Measurements from ENCODE around the gene TFR2. TPM values are rescaled to one million over a fixed set of nuclear protein-coding genes. Genes with fewer than 3 reads are reported as not detected.

Gene TFR2
- total RNA-seq, 1 donor from 2014 or later, result 1.7 TPM

- DNase-seq (ENCODE audit: low read depth, low spot score), result no peak
- Mint-ChIP-seq H3K36me3 (ENCODE audit: low read depth) (no peaks in the 10 kb centered on the region), H3K27me3 (ENCODE audit: low read depth) (peaks cover 51% of the 10 kb centered on the region), H3K9me3 (no peaks in the 10 kb centered on the region), H3K4me3 (peak overlapping the region; percentile 36), H3K4me1 (peaks cover 24% of the 10 kb centered on the region), H3K27ac (ENCODE audit: unreplicated experiment) (no peak overlapping the region)
- no peak for TF ChIP-seq CTCF (conservative IDR thresholded peaks at IDR 0.05)
Measured at GRCh38 chr7:100607111-100607510, 34.2 kb downstream of the TFR2 start.

GRCh38 chr7:100606313-100606712 is 35.0 kb downstream of the TFR2 start:
- Mint-ChIP-seq H3K9me3 (no peaks in the 10 kb centered on the region), H3K36me3 (ENCODE audit: low read depth) (no peaks in the 10 kb centered on the region), H3K27ac (ENCODE audit: unreplicated experiment) (no peak overlapping the region), H3K27me3 (ENCODE audit: low read depth) (peaks cover 53% of the 10 kb centered on the region), H3K4me1 (peaks cover 22% of the 10 kb centered on the region), H3K4me3 (peak overlapping the region; percentile 66)
- no peak for TF ChIP-seq CTCF (conservative IDR thresholded peaks at IDR 0.05)
- no peak for DNase-seq (ENCODE audit: low read depth, low spot score)

- H3K4me3 Mint-ChIP-seq, result peak overlapping the region; percentile 73
- no peak for TF ChIP-seq CTCF (conservative IDR thresholded peaks at IDR 0.05)
- peaks cover 22% of the 10 kb centered on the region for H3K4me1 Mint-ChIP-seq
- no peaks in the 10 kb centered on the region for H3K9me3 Mint-ChIP-seq
- H3K27ac Mint-ChIP-seq (ENCODE audit: unreplicated experiment), result no peak overlapping the region
- H3K36me3 Mint-ChIP-seq (ENCODE audit: low read depth), result no peaks in the 10 kb centered on the region
- DNase-seq (ENCODE audit: low read depth, low spot score), result no peak
- peaks cover 53% of the 10 kb centered on the region for H3K27me3 Mint-ChIP-seq (ENCODE audit: low read depth)
Measured at GRCh38 chr7:100604976-100605911, 36.1 kb downstream of the TFR2 start.

GRCh38 chr7:100604028-100604975 is 37.0 kb downstream of the TFR2 start:
- Mint-ChIP-seq H3K9me3 (no peaks in the 10 kb centered on the region), H3K36me3 (ENCODE audit: low read depth) (no peaks in the 10 kb centered on the region), H3K4me1 (peaks cover 22% of the 10 kb centered on the region), H3K4me3 (peak overlapping the region; percentile 73), H3K27ac (ENCODE audit: unreplicated experiment) (peak overlapping the region; percentile 81), H3K27me3 (ENCODE audit: low read depth) (peaks cover 51% of the 10 kb centered on the region)
- DNase-seq (ENCODE audit: low read depth, low spot score), result peak; percentile 67
- peak; percentile 56 for TF ChIP-seq CTCF (conservative IDR thresholded peaks at IDR 0.05)

GRCh38 chr7:100603726-100604027 is 37.7 kb downstream of the TFR2 start:
- H3K4me1 Mint-ChIP-seq, result peaks cover 22% of the 10 kb centered on the region
- no peaks in the 10 kb centered on the region for H3K36me3 Mint-ChIP-seq (ENCODE audit: low read depth)
- TF ChIP-seq CTCF (conservative IDR thresholded peaks at IDR 0.05), result no peak
- peaks cover 50% of the 10 kb centered on the region for H3K27me3 Mint-ChIP-seq (ENCODE audit: low read depth)
- DNase-seq (ENCODE audit: low read depth, low spot score), result no peak
- H3K9me3 Mint-ChIP-seq, result no peaks in the 10 kb centered on the region
- peak overlapping the region; percentile 81 for H3K27ac Mint-ChIP-seq (ENCODE audit: unreplicated experiment)
- H3K4me3 Mint-ChIP-seq, result peak overlapping the region; percentile 73
